DOHH2 (cell line): ENCODE data around the gene TRIM25.

ENCODE experiments used
- H3F3A ChIP-seq: fragments of 200-600 bp; sonication (generic), shearing (Covaris generic); 2 replicates; pipeline ENCODE4 v1.6.0; 2016; ENCODE audit warnings: antibody characterized with exemption, mild to moderate bottlenecking; ENCODE audit not compliant: control insufficient read depth, insufficient read depth
- H3K27ac ChIP-seq: fragments of 200-600 bp; sonication (generic); 2 replicates; pipeline ENCODE4 v1.5.1; 2014; ENCODE audit warnings: low read depth, mild to moderate bottlenecking, low read length, moderate library complexity
- H3K27me3 ChIP-seq: fragments of 200-600 bp; sonication (generic); 2 replicates; pipeline ENCODE4 v1.6.1; 2014; ENCODE audit warnings: mild to moderate bottlenecking, low read length, mixed read lengths; ENCODE audit not compliant: control insufficient read depth
- H3K36me3 ChIP-seq: fragments of 200-600 bp; sonication (generic); 2 replicates; pipeline ENCODE4 v1.6.1; 2014; ENCODE audit warnings: mild to moderate bottlenecking, low read length, moderate library complexity, mixed read lengths; ENCODE audit not compliant: control insufficient read depth
- H3K4me1 ChIP-seq: fragments of 200-600 bp; sonication (generic); 2 replicates; pipeline ENCODE4 v1.6.1; 2014; ENCODE audit warnings: mild to moderate bottlenecking, low read length, mixed read lengths; ENCODE audit not compliant: control insufficient read depth
- H3K4me2 ChIP-seq: fragments of 200-600 bp; sonication (generic); 2 replicates; pipeline ENCODE4 v1.6.0; 2014; ENCODE audit warnings: mild to moderate bottlenecking, low read length, moderate library complexity
- H3K4me3 ChIP-seq: fragments of 200-600 bp; sonication (generic); 2 replicates; pipeline ENCODE4 v1.5.1; 2014; ENCODE audit warnings: mild to moderate bottlenecking, low read length, mixed read lengths
- H3K79me2 ChIP-seq: fragments of 200-600 bp; sonication (generic); 2 replicates; pipeline ENCODE4 v1.6.1; 2014; ENCODE audit warnings: mild to moderate bottlenecking, low read length, mixed read lengths; ENCODE audit not compliant: control insufficient read depth
- H3K9me2 ChIP-seq: fragments of 200-600 bp; sonication (generic); replicated peaks from 2 replicates; pipeline ENCODE4 v1.6.1; 2014; ENCODE audit warnings: mild to moderate bottlenecking, low read length, mixed read lengths; ENCODE audit not compliant: control insufficient read depth
- H3K9me3 ChIP-seq: fragments of 200-600 bp; sonication (generic); 2 replicates; pipeline ENCODE4 v1.6.1; 2014; ENCODE audit warnings: antibody characterized with exemption, low read length, mixed read lengths; ENCODE audit not compliant: control insufficient read depth, insufficient read depth
- H4K20me1 ChIP-seq: fragments of 200-600 bp; sonication (generic); 2 replicates; pipeline ENCODE4 v1.6.0; 2014; ENCODE audit warnings: low read depth, mild to moderate bottlenecking, antibody characterized with exemption, low read length, moderate library complexity; ENCODE audit not compliant: control insufficient read depth, insufficient read depth
- CTCF ChIP-seq: fragments of 200-600 bp; sonication (generic); IDR thresholded peaks from one replicate; pipeline ENCODE4 v1.5.1; 2014; ENCODE audit warnings: antibody characterized with exemption, mild to moderate bottlenecking, low read depth, low read length; ENCODE audit not compliant: poor library complexity, severe bottlenecking
- EZH2phosphoT487 ChIP-seq: fragments of 200-600 bp; sonication (generic); IDR thresholded peaks from 2 replicates; pipeline ENCODE4 v1.6.1; 2017; ENCODE audit warnings: borderline replicate concordance, mild to moderate bottlenecking, antibody characterized with exemption, low read length, moderate library complexity, mixed read lengths

The TRIM25 gene

GRCh38 chr17:56845934-56846333 lies 67.9 kb downstream of the TRIM25 start:
- no peaks in the 10 kb centered on the region for H4K20me1 ChIP-seq
- peaks cover 14% of the 10 kb centered on the region for H3K4me1 ChIP-seq
- H3K4me2 ChIP-seq, result no peak overlapping the region
- H3K27ac ChIP-seq, result no peak overlapping the region
- H3K4me3 ChIP-seq, result no peak overlapping the region
- no peaks in the 10 kb centered on the region for H3K9me2 ChIP-seq
- H3K9me3 ChIP-seq, result no peaks in the 10 kb centered on the region
- no peaks in the 10 kb centered on the region for H3K27me3 ChIP-seq
- peaks cover 48% of the 10 kb centered on the region for H3K36me3 ChIP-seq
- no peaks in the 10 kb centered on the region for H3K79me2 ChIP-seq
- no peaks in the 10 kb centered on the region for H3F3A ChIP-seq
- TF ChIP-seq CTCF (no peak), EZH2phosphoT487 (no peak)

- Histone ChIP-seq H3K9me3 (no peaks in the 10 kb centered on the region), H3K36me3 (peaks cover 41% of the 10 kb centered on the region), H4K20me1 (no peaks in the 10 kb centered on the region), H3K27ac (no peak overlapping the region), H3K9me2 (no peaks in the 10 kb centered on the region), H3K4me2 (no peak overlapping the region), H3K27me3 (no peaks in the 10 kb centered on the region), H3K4me3 (no peak overlapping the region), H3K4me1 (peaks cover 12% of the 10 kb centered on the region), H3F3A (peaks cover 6% of the 10 kb centered on the region), H3K79me2 (peaks cover 22% of the 10 kb centered on the region)
- TF ChIP-seq CTCF, result no peak
- TF ChIP-seq EZH2phosphoT487, result no peak
Measured at GRCh38 chr17:56842577-56842976, 71.3 kb downstream of the TRIM25 start.

- peaks cover 48% of the 10 kb centered on the region for H3K36me3 ChIP-seq
- H3K9me2 ChIP-seq, result no peaks in the 10 kb centered on the region
- H3K4me3 ChIP-seq, result no peak overlapping the region
- no peak overlapping the region for H3K4me2 ChIP-seq
- H3K27ac ChIP-seq, result no peak overlapping the region
- H3K27me3 ChIP-seq, result no peaks in the 10 kb centered on the region
- H3K79me2 ChIP-seq, result peaks cover 56% of the 10 kb centered on the region
- peaks cover 16% of the 10 kb centered on the region for H3F3A ChIP-seq
- H4K20me1 ChIP-seq, result peaks cover 8% of the 10 kb centered on the region; the same call in 1 of the 2 replicates
- no peaks in the 10 kb centered on the region for H3K9me3 ChIP-seq
- TF ChIP-seq CTCF (no peak), EZH2phosphoT487 (no peak)
- peaks cover 40% of the 10 kb centered on the region for H3K4me1 ChIP-seq
Measured at GRCh38 chr17:56838687-56839086, 75.2 kb downstream of the TRIM25 start.
